HG02571 (cell line): ENCODE results near the gene ZNF710.
"Not testable (repeated sequence)": the region's sequence is repeated elsewhere in the genome, so short reads cannot be mapped to it uniquely, and the experiment has no call there.

Experiments
- ATAC-seq: cut with Tn5 transposase; IDR thresholded peaks from one replicate; pipeline ENCODE4 v1.9.1; 2021; ENCODE audit warnings: mild to moderate bottlenecking, moderate library complexity; ENCODE audit not compliant: unreplicated experiment

The ZNF710 gene

DNA sequence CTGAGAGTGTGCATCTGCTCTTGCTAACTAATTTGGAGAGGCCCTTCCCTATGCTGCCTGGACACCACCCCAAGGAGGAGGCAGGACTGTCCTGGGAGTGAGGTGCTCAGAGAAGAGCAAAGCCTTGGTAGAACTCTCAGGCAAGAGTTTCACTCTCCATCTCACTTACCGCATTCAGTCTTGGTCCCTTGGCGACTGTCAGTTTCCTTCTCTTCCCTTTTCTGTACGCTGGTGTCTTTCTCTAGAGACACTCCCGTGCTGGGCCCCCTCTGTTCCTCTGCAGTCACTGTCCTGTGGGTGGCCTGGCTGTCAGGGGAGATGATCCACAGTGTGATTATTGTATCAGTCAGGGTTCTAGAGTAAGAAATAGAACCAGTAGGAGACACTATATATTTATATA, 57.2 kb downstream of the ZNF710 start:
- no peak for ATAC-seq

DNA sequence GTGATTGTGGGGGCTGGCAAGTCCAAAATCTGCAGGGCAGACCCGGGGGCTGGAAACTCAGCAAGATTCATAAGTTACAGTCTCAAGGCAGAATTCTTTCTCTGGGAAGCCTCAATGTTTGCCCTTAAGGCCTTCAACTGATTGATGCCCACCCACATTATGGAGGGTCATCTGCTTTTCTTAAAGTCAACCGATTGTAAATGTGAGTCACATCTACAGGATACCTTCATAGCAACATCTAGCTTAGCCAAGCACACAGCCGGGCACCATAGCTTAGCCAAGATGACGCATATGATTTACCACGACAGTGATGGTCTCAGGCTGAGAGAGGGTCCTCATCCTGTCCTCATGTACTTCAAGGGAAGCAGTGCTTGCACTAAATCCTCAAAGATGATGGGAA, 57.7 kb downstream of the ZNF710 start:
- no peak for ATAC-seq

DNA sequence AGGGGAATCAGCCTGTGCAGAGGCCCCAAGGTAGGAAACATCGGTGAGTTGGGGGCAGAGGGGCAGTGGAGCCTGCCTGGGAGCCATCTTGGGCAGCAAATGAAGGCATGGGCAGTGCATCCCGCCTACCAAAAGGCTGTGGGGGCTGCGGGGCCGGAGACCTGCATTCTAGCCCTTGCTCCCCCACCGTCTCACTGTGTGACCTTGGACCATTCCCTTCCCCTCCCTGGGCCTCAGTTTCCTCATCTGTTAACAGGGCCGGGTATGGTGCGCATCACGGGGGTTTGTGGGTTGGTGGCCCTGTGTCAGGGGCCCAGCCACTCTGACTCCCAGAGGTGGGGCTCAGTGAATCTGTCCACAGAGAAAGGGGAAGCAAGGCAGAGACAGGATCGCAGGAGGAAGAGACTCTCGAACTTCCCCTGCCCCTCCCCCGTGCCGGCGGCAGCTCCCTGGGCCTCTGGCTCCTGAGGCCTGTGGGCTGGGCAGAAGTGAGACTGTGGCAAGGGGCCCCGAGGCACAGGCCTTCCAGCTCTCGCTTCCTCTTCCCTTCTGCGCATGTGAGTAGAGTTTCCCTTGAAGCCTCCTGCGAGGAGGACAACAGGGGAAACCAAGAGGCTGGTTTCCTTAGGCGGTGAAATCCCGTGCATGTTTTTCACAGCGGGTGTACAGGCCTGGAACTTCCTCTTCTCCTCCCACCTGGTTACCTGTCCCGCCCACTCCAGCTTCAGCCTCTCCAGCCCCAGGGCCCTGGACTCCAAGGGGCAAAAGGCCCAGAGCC, 58.3 kb downstream of the ZNF710 start:
- ATAC-seq, result peak; percentile 89

DNA sequence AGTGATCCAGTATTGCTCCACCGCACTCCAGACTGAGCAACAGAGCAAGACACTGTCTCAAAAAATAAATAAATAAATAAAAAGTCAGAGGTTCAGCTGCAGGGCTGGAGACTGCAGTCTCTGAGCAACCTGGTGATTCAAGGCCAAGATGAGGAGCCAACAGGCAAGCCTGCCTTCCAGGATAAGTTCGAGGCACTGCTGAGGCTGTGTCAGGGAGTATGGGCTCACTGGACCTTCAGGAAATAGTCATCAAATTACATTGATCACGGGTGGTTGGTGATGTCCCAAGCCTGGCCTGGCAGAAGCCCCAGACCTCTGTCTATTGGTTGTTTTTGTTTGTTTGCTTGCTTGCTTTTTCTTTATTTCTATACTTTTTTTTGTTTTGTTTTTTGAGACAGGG, 59.7 kb downstream of the ZNF710 start:
- ATAC-seq, result no peak

DNA sequence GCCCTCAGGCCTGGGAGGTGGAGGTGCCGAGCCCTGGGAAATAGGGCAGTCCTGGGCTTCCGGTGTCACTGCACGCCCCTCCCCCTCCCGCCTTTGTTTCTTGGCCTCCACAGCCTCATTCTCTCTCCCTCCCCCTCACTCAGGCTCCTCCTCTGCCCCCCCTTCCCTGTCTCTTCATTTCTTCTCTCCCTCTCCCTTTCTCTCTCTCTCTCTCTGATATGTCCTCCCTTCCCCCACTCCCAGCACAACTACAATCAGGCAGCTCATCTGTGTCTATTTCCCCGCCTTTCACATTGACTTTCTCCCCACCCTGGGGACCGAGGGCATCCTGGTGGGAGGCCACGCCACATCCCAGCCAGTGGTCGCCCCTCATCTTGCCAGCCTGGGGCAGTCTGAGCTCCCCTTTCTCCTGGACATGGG, 60.9 kb downstream of the ZNF710 start:
- no peak for ATAC-seq

DNA sequence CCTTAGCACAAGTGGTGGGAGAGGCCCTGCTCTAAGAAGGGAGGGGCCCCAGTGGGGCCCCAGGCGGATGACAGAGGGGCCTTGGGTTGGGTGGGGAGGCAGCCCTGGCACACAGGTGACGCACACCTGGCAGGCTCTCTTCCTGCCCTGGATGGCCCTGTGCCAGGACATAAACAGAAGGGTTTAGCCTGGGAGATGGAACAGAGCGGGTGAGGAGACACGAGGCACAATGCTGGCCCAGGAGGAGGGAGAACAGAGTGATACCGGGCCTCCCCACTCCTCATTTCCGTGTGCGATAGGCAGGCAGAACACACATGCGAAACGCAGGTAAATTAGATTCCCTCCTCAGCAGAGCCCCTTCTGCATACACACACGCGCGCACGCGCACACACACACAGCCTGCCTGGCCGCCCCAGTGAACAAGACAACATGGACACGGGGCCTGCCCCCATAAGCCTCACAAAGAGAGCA, 61.4 kb downstream of the ZNF710 start:
- no peak for ATAC-seq

DNA sequence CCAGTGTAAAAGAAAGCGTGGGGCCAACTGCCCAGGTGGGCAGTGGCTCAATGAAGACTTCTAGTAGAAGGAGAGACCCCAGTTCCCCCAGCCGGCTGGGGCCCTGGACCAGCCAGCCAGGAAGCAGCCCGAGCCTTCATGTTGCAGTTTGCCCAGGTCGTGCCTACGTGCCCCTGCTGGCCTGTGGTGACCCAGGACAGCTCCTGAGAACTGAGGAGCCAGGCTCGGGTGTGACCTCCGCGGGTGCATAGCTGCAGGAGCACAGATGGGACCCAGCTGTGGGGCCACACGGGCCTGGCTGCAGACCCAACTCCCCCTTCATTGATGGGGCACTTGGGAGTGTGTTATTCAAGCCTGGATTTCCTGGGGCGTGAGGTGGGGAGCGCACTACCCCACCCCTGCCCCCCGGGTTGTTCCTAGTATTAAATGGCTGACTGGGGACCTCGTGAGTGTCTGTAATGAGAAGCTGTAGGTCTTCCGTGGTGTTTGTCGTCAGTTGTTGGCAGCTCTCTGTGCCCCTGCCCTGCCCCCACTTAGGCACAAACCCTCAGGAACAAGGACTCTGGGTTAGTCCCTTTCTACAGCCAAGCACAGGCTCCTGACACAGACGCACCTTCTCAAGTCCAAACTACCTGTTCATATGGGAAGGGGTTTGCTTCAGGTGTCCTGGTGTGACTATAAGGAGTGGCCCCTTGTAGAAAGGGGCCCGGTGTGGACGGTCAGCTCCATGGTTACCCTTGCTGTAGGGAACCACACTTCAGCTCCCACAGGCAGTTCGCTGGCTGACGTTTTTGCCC, 62.0 kb downstream of the ZNF710 start:
- no peak for ATAC-seq

DNA sequence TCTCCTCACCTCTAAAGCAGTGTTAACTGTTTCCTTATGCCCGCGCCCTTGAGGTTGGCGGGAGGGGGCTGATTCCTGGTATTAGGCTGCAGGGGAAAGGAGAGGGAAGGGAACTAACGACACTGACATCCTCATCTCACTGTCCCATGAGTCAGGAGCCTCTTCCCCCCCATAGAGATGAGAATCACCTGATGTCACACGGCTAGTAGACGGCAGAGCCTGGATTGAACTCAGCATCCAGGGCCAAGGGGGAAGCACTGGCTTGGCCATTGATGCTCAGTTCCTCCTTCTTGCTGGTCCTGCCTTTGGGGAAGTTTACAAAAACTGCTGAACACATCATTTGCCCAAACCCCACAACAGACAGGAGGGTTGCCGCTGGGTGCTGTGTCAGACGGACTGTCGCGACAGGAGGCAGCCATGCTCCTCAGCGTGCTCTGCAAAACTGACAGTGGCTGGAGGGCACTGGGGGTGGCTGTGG, 62.7 kb downstream of the ZNF710 start:
- no peak for ATAC-seq

DNA sequence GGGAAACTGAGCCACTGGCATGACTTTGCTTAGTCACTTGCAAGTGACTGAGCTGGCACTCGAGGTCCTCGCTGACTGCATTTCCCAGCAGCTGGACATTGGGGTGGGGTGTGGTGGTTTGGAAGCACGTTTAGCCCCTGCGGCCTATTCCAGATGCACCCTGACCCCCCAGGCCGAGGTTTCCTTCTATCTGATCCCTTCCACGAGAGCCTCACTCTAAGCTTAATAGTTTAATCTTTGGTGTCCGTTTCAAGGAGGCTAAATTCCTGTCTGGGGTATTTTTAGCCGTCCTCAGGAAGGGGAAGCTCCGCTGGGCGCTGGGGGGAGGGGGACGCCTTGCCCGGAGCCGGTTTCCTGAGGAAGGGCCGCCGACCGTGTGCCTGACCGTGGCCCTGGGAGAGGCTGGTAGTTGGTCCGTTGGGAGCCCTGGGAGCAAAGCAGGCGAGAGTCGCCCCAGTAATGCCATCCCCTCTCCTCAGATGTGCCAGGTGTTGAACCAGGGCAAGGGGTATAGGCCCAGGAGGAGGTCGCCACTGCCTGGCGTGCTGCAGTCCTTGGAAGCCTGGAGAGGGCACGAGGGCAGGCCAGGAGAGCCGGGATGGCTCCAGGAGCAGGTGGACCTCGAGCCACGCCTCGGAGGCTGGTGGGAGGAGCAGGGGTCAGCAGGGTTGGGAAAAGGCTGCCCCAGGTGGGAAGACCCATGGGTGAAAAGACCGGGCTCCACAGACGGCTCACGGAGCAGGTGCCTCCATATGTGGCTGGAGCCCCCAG, 64.0 kb downstream of the ZNF710 start:
- no peak for ATAC-seq

DNA sequence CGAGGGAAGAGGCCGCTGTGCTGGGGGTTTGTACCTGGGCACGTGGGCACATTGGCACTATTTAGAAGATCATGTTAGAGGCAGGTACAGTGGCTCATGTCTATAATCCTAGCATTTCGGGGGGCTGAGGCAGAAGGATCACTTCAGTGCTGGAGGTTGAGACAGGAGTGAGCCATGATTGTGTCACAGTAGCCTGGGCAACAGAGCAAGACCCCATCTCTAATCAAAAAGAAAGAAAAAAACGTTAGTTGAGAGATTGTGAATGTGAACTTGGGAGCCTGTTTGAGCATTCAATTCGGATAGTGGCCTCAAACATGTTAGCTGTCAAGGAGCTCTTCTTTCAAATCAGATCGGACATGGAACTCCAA, 64.5 kb downstream of the ZNF710 start:
- ATAC-seq, result no peak

DNA sequence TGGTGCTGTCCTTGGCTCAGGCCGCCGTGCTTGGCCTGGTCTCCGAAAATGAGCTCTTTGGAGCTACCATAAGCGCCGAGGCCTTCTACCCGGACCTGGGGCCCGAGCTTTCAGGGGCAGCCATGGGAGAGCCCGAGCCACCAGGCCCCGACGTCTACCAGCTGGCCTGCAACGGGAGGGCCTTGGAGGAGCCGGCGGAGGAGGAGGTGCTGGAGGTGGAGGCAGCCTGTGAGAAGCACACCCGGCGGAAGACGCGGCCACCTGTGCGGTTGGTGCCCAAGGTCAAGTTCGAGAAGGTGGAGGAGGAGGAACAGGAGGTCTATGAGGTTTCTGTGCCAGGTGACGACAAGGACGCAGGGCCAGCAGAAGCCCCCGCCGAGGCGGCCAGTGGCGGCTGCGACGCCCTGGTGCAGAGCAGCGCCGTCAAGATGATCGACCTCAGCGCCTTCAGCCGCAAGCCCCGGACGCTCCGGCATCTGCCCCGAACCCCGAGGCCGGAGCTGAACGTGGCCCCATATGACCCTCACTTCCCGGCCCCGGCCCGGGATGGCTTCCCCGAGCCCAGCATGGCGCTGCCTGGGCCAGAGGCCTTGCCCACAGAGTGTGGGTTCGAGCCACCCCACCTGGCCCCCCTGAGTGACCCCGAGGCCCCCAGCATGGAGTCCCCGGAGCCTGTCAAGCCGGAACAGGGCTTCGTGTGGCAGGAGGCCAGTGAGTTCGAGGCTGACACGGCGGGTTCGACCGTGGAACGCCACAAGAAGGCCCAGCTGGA, 66.2 kb downstream of the ZNF710 start:
- ATAC-seq, result no peak

DNA sequence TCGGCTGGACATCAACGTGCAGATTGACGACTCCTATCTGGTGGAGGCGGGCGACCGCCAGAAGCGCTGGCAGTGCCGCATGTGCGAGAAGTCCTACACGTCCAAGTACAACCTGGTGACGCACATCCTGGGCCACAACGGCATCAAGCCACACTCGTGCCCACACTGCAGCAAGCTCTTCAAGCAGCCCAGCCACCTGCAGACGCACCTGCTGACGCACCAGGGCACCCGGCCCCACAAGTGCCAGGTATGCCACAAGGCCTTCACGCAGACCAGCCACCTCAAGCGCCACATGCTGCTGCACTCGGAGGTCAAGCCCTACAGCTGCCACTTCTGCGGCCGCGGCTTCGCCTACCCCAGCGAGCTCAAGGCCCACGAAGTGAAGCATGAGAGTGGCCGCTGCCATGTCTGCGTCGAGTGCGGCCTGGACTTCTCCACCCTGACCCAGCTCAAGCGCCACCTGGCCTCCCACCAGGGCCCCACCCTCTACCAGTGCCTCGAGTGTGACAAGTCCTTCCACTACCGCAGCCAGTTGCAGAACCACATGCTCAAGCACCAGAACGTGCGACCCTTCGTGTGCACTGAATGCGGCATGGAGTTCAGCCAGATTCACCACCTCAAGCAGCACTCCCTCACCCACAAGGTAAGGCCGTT, 67.0 kb downstream of the ZNF710 start:
- no peak for ATAC-seq

DNA sequence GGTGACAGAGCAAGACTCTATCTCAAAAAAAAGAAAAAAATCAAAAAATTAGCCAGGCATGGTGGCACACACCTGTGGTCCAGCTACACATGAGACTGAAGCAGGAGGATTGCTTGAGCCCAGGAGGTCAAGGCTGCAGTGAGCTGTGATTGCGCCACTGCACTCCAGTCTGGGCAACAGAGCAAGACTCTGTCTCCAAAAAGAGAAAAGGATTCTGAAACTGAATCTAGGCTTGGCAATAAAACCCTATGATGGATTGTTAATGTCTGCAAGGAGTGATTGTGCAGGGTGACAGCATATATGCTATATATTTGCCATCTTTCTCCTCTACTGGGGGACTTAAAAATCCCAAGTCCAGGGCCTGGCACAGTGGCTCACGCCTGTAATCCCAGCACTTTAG, 69.5 kb downstream of the ZNF710 start:
- ATAC-seq, result not testable (repeated sequence)

DNA sequence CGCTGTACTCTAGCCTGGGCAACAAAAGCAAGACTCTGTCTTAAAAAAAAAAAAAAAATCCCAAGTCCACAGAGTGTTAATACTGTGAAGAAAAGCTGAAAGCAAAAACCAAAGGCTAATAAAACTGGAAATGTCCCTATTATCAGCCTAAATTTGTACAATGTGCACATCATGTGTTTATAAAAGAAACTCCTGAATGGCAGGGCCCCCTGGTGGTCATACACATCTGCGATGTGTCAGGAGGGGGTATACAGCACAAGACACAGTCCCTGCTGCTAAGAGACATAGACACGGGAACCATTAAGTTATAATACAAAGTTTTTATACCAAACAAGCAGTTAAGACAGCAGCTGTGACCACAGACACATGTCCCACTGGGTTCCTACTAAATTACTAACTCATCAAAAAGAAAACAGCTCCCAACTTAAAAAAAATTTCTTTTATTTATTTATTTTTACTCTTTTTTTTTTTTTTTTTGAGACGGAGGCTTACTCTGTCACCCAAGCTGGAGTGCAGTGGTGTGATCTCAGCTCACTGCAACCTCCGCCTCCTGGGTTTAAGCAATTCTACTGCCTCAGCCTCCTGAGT, 70.2 kb downstream of the ZNF710 start:
- peak; percentile 64 for ATAC-seq

DNA sequence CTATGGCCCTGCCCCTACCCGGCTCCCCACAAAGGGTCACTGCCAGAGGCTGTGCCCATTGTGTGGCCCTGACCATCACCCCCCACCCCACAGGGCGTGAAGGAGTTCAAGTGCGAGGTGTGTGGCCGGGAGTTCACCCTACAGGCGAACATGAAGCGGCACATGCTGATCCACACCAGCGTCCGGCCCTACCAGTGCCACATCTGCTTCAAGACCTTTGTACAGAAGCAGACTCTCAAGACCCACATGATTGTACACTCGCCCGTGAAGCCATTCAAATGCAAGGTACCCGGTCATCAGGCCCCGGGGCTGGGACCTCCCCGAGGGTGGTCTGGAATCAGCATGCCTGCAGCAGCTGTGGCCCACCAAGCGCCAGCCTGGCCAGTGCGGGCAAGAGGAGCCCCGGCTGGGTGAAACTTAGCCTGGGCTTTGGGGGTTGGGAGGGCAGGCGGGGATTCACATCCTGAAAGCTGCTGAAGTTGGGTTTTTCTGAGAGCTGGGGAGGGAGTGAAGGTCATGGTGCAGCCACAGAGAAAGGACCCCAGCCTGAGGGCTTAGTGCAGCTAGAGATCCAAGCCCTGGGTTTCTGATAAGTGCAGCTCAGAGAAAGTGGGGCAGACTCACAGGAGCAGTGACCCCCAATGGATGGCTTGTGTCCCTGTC, 72.0 kb downstream of the ZNF710 start:
- ATAC-seq, result no peak

DNA sequence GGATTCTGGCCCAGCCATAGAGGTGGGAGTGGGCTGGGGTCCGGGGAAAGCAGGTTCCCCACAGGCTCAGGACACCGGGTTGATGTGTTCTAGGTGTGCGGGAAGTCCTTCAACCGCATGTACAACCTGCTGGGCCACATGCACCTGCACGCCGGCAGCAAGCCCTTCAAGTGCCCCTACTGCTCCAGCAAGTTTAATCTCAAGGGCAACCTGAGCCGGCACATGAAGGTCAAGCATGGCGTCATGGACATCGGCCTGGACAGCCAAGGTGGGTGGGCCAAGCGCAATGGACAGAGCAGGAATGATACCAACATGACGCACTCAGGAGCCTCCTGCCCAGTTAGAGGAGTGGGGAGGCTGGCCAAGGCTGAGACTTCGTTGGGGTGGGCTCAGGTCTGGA, 72.9 kb downstream of the ZNF710 start:
- no peak for ATAC-seq

DNA sequence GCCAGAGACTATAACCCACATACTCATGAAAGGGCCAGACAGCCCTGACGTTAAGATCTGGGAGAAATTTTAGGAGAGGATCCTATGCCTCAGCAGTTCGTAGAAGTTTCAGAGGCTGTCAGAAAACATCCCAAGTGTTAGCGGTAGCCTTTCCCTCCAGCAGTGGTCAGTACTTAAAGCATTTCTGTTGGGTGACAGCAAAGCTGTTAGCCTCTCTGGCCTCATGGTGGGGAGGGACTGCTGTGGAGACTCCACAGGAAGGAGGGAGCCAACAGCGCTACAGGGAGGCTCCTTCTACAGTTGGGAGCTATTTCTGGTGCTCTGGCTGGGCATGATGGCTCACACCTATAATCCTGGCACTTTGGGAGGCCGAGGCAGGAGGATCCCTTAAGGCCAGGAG, 73.8 kb downstream of the ZNF710 start:
- ATAC-seq, result no peak

DNA sequence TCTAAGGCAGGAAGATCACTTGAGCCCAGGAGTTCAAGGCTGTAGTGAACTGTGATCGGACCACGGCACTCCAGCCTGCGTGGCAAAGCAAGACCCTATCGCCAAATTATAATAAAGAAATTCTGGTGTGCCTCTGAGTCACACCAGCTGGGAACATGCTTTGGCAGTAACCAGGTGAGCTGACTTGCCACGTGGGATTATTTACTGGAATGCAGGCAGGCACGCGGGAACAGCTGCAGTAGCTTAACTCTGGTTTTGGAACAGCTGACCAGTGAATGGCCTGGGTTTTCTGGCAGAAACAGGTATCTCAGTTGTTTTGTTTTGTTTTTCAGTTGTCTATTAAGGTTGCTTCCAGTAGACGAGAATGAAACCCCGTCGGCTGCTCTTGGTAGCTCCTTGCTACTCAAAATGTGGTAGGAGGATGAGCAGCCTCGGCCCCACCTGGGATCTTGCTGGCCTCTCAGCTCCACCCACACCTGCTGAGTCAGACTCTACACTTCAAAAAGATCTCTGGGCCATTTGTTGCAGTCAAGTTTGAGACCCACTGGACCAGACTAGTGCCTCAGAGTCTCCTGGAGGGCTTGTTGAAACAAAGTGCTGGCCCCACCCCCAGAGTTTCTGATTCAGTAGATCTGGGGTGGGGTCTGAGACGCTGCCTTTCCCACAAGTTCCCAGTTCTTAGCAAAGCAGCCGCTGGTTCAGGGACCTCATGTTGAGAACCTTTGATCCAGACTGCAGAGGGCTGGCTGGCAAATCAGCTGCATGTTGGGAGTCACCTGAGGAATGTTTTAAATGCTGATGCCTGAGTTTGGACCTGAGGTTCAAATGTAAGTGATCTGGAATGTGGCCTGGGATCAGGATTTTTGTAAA, 74.5 kb downstream of the ZNF710 start:
- no peak for ATAC-seq
